IPS-15b (cell line): ENCODE measurements around the gene CPOX.
"Not testable (repeated sequence)": the region's sequence is repeated elsewhere in the genome, so short reads cannot be mapped to it uniquely, and the experiment has no call there.

Experiments
- H3K27me3 ChIP-seq: one replicate; pipeline ENCODE4 v1.6.1; 2013; ENCODE audit warnings: low read length; ENCODE audit not compliant: control insufficient read depth, insufficient read depth
- H3K36me3 ChIP-seq: one replicate; pipeline ENCODE4 v1.6.1; 2013; ENCODE audit warnings: low read length; ENCODE audit not compliant: control insufficient read depth, insufficient read depth
- H3K4me1 ChIP-seq: one replicate; pipeline ENCODE4 v1.6.1; 2013; ENCODE audit warnings: mild to moderate bottlenecking, low read length; ENCODE audit not compliant: control insufficient read depth, insufficient read depth
- H3K4me3 ChIP-seq: one replicate; pipeline ENCODE4 v1.5.1; 2013; ENCODE audit warnings: low read depth, low read length
- H3K9ac ChIP-seq: one replicate; pipeline ENCODE4 v1.6.1; 2013; ENCODE audit warnings: low read depth, mild to moderate bottlenecking, low read length
- H3K9me3 ChIP-seq: one replicate; pipeline ENCODE4 v1.6.1; 2013; ENCODE audit warnings: mild to moderate bottlenecking, low read length; ENCODE audit not compliant: control insufficient read depth, insufficient read depth

The CPOX gene

GRCh38 chr3:98568402-98568801 lies 25.0 kb downstream of the CPOX start:
- Histone ChIP-seq H3K36me3 (no peaks in the 10 kb centered on the region), H3K27me3 (no peaks in the 10 kb centered on the region), H3K9ac (no peak overlapping the region), H3K4me3 (no peak overlapping the region), H3K4me1 (no peaks in the 10 kb centered on the region), H3K9me3 (no peaks in the 10 kb centered on the region)

GRCh38 chr3:98567666-98568270 lies 25.6 kb downstream of the CPOX start:
- Histone ChIP-seq H3K9ac (no peak overlapping the region), H3K4me3 (no peak overlapping the region), H3K36me3 (no peaks in the 10 kb centered on the region), H3K9me3 (no peaks in the 10 kb centered on the region), H3K4me1 (no peaks in the 10 kb centered on the region), H3K27me3 (no peaks in the 10 kb centered on the region)

- Histone ChIP-seq H3K27me3 (no peaks in the 10 kb centered on the region), H3K36me3 (no peaks in the 10 kb centered on the region), H3K4me3 (no peak overlapping the region), H3K9me3 (no peaks in the 10 kb centered on the region), H3K9ac (no peak overlapping the region), H3K4me1 (no peaks in the 10 kb centered on the region)
Measured at GRCh38 chr3:98565843-98566242, 27.6 kb downstream of the CPOX start.

- Histone ChIP-seq H3K9me3 (no peaks in the 10 kb centered on the region), H3K4me3 (no peak overlapping the region)
Measured at GRCh38 chr3:98565237-98565643, 28.2 kb downstream of the CPOX start.

GRCh38 chr3:98564282-98565005 lies 29.0 kb downstream of the CPOX start:
- Histone ChIP-seq H3K36me3 (no peaks in the 10 kb centered on the region), H3K4me1 (no peaks in the 10 kb centered on the region), H3K9ac (no peak overlapping the region), H3K4me3 (no peak overlapping the region), H3K9me3 (no peaks in the 10 kb centered on the region), H3K27me3 (no peaks in the 10 kb centered on the region)

More at GRCh38 chr3:98565237-98565643, 28.2 kb downstream of the CPOX start:
- Histone ChIP-seq H3K9ac (no peak overlapping the region), H3K36me3 (no peaks in the 10 kb centered on the region), H3K27me3 (no peaks in the 10 kb centered on the region), H3K4me1 (no peaks in the 10 kb centered on the region)

GRCh38 chr3:98563661-98564281 lies 29.6 kb downstream of the CPOX start:
- Histone ChIP-seq H3K4me3 (no peak overlapping the region), H3K27me3 (no peaks in the 10 kb centered on the region), H3K9ac (no peak overlapping the region)

GRCh38 chr3:98561727-98562521 lies 31.5 kb downstream of the CPOX start:
- Histone ChIP-seq H3K9me3 (no peaks in the 10 kb centered on the region), H3K9ac (no peak overlapping the region), H3K4me1 (no peaks in the 10 kb centered on the region), H3K4me3 (no peak overlapping the region), H3K27me3 (no peaks in the 10 kb centered on the region), H3K36me3 (no peaks in the 10 kb centered on the region)

More at GRCh38 chr3:98563661-98564281, 29.6 kb downstream of the CPOX start:
- Histone ChIP-seq H3K4me1 (no peaks in the 10 kb centered on the region), H3K36me3 (no peaks in the 10 kb centered on the region), H3K9me3 (no peaks in the 10 kb centered on the region)

GRCh38 chr3:98560911-98561310 lies 32.5 kb downstream of the CPOX start:
- Histone ChIP-seq H3K4me1 (no peaks in the 10 kb centered on the region), H3K9me3 (no peaks in the 10 kb centered on the region), H3K4me3 (no peak overlapping the region), H3K36me3 (no peaks in the 10 kb centered on the region), H3K27me3 (no peaks in the 10 kb centered on the region), H3K9ac (no peak overlapping the region)

GRCh38 chr3:98559769-98560168 lies 33.6 kb downstream of the CPOX start:
- not testable (repeated sequence) for H3K36me3 ChIP-seq, H3K4me3 ChIP-seq, H3K9me3 ChIP-seq, H3K4me1 ChIP-seq, H3K27me3 ChIP-seq, H3K9ac ChIP-seq

- Histone ChIP-seq H3K9me3 (no peaks in the 10 kb centered on the region), H3K27me3 (no peaks in the 10 kb centered on the region), H3K4me1 (no peaks in the 10 kb centered on the region), H3K4me3 (no peak overlapping the region), H3K36me3 (no peaks in the 10 kb centered on the region), H3K9ac (no peak overlapping the region)
Measured at GRCh38 chr3:98558100-98558827, 35.1 kb downstream of the CPOX start.

- Histone ChIP-seq H3K9ac (no peak overlapping the region), H3K4me1 (no peaks in the 10 kb centered on the region)
Measured at GRCh38 chr3:98557324-98558010, 35.9 kb downstream of the CPOX start.

More at GRCh38 chr3:98557324-98558010, 35.9 kb downstream of the CPOX start:
- Histone ChIP-seq H3K27me3 (no peaks in the 10 kb centered on the region), H3K36me3 (no peaks in the 10 kb centered on the region), H3K4me3 (no peak overlapping the region), H3K9me3 (no peaks in the 10 kb centered on the region)
